ENCODE data around the gene TAF13. TPM values are rescaled to one million over a fixed set of nuclear protein-coding genes. Genes with fewer than 3 reads are reported as not detected.
"Not testable (repeated sequence)": the region's sequence is repeated elsewhere in the genome, so short reads cannot be mapped to it uniquely, and the experiment has no call there.

Gene TAF13
- total RNA-seq, 1 experiment from 2014 or later: 21.9 TPM

- Mint-ChIP-seq H3K27ac (ENCODE audit: unreplicated experiment) (peak overlapping the region; percentile 74), H3K4me1 (ENCODE audit: low read depth, unreplicated experiment) (peaks cover 5% of the 10 kb centered on the region), H3K27me3 (ENCODE audit: insufficient read depth, unreplicated experiment) (no peaks in the 10 kb centered on the region), H3K4me3 (ENCODE audit: unreplicated experiment) (peak overlapping the region; percentile 97), H3K9me3 (ENCODE audit: unreplicated experiment) (no peaks in the 10 kb centered on the region), H3K36me3 (ENCODE audit: insufficient read depth, unreplicated experiment) (peaks cover 6% of the 10 kb centered on the region)
- TSS peak; percentile 72 for BruUV-seq (replicated peaks)
- Histone ChIP-seq H3K36me3 (ENCODE audit: control insufficient read depth, insufficient read depth, low read length) (no peaks in the 10 kb centered on the region), H3K4me3 (ENCODE audit: low read depth, low read length) (peak overlapping the region; percentile 51), H3K4me1 (no peaks in the 10 kb centered on the region), H3K27me3 (replicated peaks; ENCODE audit: control insufficient read depth, insufficient read depth, low read length) (no peaks in the 10 kb centered on the region), H3K9me3 (no peaks in the 10 kb centered on the region)
- intact Hi-C loops (cut with micrococcal nuclease; ENCODE audit: unreplicated experiment): loop anchor here (2.0 kb wide), 1 partner anchor 34 kb away; no protein-coding TSS in a partner anchor
- DNase-seq: no peak
- ChIA-PET CTCF (no interaction called here), POLR2A (no interaction called here)
- no peak for TF ChIP-seq CTCF (IDR thresholded peaks at IDR 0.05; ENCODE audit: insufficient read depth in 1 of 2, low read depth in 1 of 2, low read length in 1 of 2, severe bottlenecking in 1 of 2, unreplicated experiment in 1 of 2)
These were observed 35.2 kb downstream of the TAF13 start for GRCh38 chr1:109040627-109040988.

- DNase-seq: no peak
- no peak for TF ChIP-seq CTCF (IDR thresholded peaks at IDR 0.05; ENCODE audit: insufficient read depth in 1 of 2, low read depth in 1 of 2, low read length in 1 of 2, severe bottlenecking in 1 of 2, unreplicated experiment in 1 of 2)
- no peaks in the 10 kb centered on the region for H3K9me3 Mint-ChIP-seq (ENCODE audit: unreplicated experiment)
- ChIA-PET POLR2A (no interaction called here), CTCF (no interaction called here)
- intact Hi-C loops (cut with micrococcal nuclease; ENCODE audit: unreplicated experiment): no loop called here
- no peaks in the 10 kb centered on the region for H3K36me3 Mint-ChIP-seq (ENCODE audit: insufficient read depth, unreplicated experiment)
- no peaks in the 10 kb centered on the region for H3K27me3 ChIP-seq (replicated peaks; ENCODE audit: control insufficient read depth, insufficient read depth, low read length)
- H3K9me3 ChIP-seq: no peaks in the 10 kb centered on the region
- H3K4me3 ChIP-seq (ENCODE audit: low read depth, low read length): no peak overlapping the region
- H3K27me3 Mint-ChIP-seq (ENCODE audit: insufficient read depth, unreplicated experiment): no peaks in the 10 kb centered on the region
- H3K36me3 ChIP-seq (ENCODE audit: control insufficient read depth, insufficient read depth, low read length): no peaks in the 10 kb centered on the region
- H3K27ac Mint-ChIP-seq (ENCODE audit: unreplicated experiment): no peak overlapping the region
- no peaks in the 10 kb centered on the region for H3K4me1 Mint-ChIP-seq (ENCODE audit: low read depth, unreplicated experiment)
- no peak overlapping the region for H3K4me3 Mint-ChIP-seq (ENCODE audit: unreplicated experiment)
- H3K4me1 ChIP-seq: no peaks in the 10 kb centered on the region
- BruUV-seq (replicated peaks): no TSS peak
These were observed 41.4 kb downstream of the TAF13 start for GRCh38 chr1:109034382-109034781.

GRCh38 chr1:109029493-109029892 is 46.3 kb downstream of the TAF13 start:
- CTCF ChIA-PET; BruUV-seq (replicated peaks); H3K4me1 ChIP-seq; H3K4me3 Mint-ChIP-seq (ENCODE audit: unreplicated experiment); H3K9me3 ChIP-seq; H3K4me3 ChIP-seq (ENCODE audit: low read depth, low read length); intact Hi-C loops (cut with micrococcal nuclease; ENCODE audit: unreplicated experiment); H3K36me3 Mint-ChIP-seq (ENCODE audit: insufficient read depth, unreplicated experiment); H3K36me3 ChIP-seq (ENCODE audit: control insufficient read depth, insufficient read depth, low read length); H3K27me3 ChIP-seq (replicated peaks; ENCODE audit: control insufficient read depth, insufficient read depth, low read length); POLR2A ChIA-PET; H3K9me3 Mint-ChIP-seq (ENCODE audit: unreplicated experiment); H3K27ac Mint-ChIP-seq (ENCODE audit: unreplicated experiment); H3K4me1 Mint-ChIP-seq (ENCODE audit: low read depth, unreplicated experiment); H3K27me3 Mint-ChIP-seq (ENCODE audit: insufficient read depth, unreplicated experiment); DNase-seq: not testable (repeated sequence)

- H3K36me3 ChIP-seq (ENCODE audit: control insufficient read depth, insufficient read depth, low read length): no peaks in the 10 kb centered on the region
- ChIA-PET CTCF (interaction anchor here (0.6 kb wide), 1 partner anchor 290 kb away, joined by 4 read pairs; no protein-coding TSS in a partner anchor), POLR2A (interaction anchor here (1.0 kb wide), 1 partner anchor 14 kb away, joined by 4 read pairs; the partner anchor contains the start of gene WDR47)
- no peak overlapping the region for H3K27ac Mint-ChIP-seq (ENCODE audit: unreplicated experiment)
- H3K27me3 Mint-ChIP-seq (ENCODE audit: insufficient read depth, unreplicated experiment): no peaks in the 10 kb centered on the region
- TF ChIP-seq CTCF (IDR thresholded peaks at IDR 0.05; ENCODE audit: insufficient read depth in 1 of 2, low read depth in 1 of 2, low read length in 1 of 2, severe bottlenecking in 1 of 2, unreplicated experiment in 1 of 2): no peak
- no peaks in the 10 kb centered on the region for H3K36me3 Mint-ChIP-seq (ENCODE audit: insufficient read depth, unreplicated experiment)
- no peak for DNase-seq
- H3K9me3 ChIP-seq: no peaks in the 10 kb centered on the region
- H3K27me3 ChIP-seq (replicated peaks; ENCODE audit: control insufficient read depth, insufficient read depth, low read length): no peaks in the 10 kb centered on the region
- no TSS peak for BruUV-seq (replicated peaks)
- no peaks in the 10 kb centered on the region for H3K4me1 Mint-ChIP-seq (ENCODE audit: low read depth, unreplicated experiment)
- no peak overlapping the region for H3K4me3 ChIP-seq (ENCODE audit: low read depth, low read length)
- no peaks in the 10 kb centered on the region for H3K9me3 Mint-ChIP-seq (ENCODE audit: unreplicated experiment)
- H3K4me1 ChIP-seq: no peaks in the 10 kb centered on the region
- intact Hi-C loops (cut with micrococcal nuclease; ENCODE audit: unreplicated experiment): no loop called here
- H3K4me3 Mint-ChIP-seq (ENCODE audit: unreplicated experiment): no peak overlapping the region
These were observed 48.0 kb downstream of the TAF13 start for GRCh38 chr1:109027841-109028240.
